GM19351 (cell line): ENCODE results near the gene U2AF1L4.
A peak's percentile ranks its signal among the peaks of the same experiment; 100 is the strongest.

Experiments used
- ATAC-seq: cut with Tn5 transposase; IDR thresholded peaks from one replicate; pipeline ENCODE4 v1.9.1; 2021; ENCODE audit warnings: mild to moderate bottlenecking, moderate library complexity; ENCODE audit not compliant: unreplicated experiment

U2AF1L4 gene

GRCh38 chr19:35714601-35715354 is 30.4 kb downstream of the U2AF1L4 start:
- no peak for ATAC-seq

DNA sequence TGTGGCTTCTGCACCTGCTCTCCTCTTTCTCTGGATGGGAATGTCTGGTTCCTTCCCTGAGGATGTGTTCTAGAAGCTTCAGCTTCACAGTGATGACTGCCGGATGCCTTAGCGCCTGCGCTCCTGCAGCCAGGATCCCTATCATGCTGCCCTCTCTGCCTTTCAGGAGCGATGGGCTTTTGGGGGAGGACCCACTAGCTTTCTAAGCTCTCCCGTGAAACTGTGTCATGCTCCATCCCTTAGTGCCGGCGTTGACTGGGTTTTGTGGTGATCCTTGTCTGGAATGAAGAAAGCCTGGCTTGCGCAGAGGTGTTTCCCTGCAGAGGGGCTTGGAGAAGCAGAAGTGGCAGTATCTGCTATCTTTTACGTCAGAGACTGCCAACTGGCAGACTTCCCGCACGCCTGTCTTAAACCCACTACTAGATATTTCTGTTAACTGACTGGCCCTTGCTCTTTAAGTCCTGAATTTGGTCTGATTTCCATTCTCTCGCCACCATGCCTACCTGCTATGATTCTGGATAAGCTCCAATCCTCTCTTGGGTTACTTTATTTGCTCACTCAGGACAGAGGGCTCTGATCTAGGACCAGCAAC is 31.2 kb downstream of the U2AF1L4 start:
- ATAC-seq, result no peak

DNA sequence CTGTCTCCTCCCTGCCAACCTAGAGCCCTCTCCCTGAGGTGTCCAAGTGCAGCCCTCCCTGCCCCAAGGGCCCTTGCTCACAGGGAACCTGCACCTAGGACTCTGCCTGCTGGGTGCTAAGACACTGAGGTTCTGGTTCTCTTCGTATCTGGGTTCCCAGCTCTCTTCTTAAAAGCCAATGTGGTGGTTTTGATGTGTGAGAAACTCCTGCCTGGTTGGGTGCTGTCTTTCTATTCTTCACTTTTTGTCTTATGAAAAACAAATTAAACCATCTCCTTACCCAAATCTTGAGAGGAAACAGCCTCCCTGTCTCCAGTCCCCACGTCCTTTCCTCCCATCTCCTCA is 31.7 kb downstream of the U2AF1L4 start:
- no peak for ATAC-seq

DNA sequence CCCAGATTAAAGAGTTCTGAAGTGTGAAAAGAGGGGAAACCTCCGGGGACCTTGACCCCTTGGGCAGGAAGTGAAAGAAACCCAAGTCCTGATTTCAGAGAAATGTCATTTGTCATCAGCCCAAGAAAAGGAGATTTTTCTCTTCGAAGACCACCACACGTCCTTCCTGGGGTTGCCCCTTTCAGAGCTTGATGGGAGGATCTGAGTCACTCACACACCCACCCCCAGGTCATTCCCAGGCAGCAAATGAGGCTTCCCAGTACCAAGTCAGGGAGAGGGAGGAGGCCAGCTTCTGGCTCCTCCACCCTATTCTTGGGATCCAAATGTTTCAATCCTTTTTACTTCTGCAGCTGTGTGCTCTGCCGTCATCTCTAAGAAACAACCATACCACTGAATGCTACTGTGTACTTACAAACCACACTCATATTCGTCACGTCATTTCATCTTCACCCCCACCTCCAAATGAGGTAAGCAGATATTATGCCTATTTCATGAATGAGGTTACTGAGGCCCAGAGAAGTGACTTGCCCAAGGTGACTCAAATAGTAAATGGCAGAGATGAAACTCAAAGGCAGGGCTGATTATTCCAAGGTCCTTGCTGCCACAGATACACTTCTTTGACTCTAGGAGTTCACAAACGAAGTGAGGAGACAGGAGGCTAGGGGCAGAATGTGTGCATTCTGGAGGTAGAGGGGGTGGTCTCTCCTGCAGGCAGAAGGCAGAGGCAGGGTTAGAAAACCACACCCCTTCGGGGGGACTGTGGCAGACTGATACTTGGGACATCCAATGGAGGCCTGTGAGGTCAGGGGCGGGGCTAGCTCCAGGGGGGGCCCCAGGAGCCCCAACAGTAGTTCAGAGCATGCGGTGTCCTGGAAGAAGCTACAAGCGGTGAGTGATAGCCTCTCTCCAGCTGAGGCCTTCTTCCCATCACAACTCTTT is 32.4 kb downstream of the U2AF1L4 start:
- ATAC-seq, result peak; percentile 22

DNA sequence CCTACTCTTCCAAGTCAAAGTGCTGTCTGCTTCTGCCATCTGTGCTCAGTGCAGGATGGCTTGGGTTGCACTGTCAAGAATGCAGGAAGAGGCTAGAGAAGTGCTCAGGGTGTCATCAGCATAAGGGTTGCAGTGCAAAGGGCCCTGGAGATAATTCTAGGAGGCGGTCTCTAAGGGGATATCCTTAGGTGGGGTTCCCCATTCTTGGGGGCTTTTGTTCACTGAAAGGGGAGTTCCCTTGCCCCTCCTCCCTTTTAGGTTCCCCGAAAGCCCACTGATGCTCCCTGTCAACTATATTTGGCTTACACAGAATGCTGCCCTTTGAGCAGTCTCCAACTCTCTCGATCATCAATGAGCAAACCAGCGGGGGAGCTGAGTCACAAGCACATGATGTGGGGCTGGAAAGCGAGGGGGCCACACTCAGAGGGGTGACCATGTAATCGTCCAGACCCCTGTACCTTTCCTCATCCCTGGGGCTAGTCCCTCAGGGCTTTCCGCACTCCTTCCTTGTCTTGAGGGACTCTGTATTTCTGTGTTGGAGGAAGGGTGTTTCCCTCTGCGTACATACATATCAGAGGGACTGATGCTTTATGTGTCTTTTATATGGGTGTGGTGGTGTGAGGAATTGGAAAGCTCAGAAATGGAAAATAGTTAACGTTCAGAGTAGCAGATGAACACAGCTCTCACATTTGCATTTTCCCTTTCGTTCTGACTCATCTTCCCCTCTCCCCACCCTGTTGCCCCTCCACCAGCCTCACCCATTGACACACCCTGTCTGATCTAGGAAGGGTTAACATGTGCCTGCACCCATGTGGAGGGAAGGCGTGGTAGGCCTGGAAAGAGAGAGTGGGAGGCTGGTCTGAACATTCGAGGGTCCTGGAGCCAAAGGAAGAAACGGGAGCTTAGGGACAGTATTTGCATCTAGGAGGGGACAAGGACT is 34.2 kb downstream of the U2AF1L4 start:
- no peak for ATAC-seq

DNA sequence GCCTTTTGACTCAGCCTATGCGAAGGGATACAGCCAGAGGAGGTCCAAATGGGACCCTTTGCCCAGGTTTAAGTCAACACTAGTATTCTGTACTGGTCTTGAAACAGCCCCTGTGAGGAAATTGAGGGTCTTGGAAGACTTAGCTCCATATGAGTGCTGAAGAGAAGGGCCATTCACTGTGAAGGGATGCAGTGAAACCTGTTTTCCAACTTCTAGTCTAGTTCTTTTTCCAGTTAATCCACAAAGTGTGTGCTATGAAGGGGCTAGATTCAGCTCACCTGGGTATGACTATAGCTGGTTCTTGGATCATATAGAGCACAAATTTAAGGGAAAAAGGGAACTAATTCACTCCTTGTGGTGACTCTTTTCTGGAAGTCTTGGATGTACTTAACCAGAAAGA is 36.8 kb downstream of the U2AF1L4 start:
- ATAC-seq, result no peak

GRCh38 chr19:35704218-35704617 is 41.0 kb downstream of the U2AF1L4 start, which contains the start of gene ZBTB32:
Gene ZBTB32 (plus strand): TSS chr19:35704558. CDS start chr19:35714627, 10,069 bp downstream.
- ATAC-seq, result no peak

- no peak for ATAC-seq
Measured at GRCh38 chr19:35703343-35703742, 41.9 kb downstream of the U2AF1L4 start.

DNA sequence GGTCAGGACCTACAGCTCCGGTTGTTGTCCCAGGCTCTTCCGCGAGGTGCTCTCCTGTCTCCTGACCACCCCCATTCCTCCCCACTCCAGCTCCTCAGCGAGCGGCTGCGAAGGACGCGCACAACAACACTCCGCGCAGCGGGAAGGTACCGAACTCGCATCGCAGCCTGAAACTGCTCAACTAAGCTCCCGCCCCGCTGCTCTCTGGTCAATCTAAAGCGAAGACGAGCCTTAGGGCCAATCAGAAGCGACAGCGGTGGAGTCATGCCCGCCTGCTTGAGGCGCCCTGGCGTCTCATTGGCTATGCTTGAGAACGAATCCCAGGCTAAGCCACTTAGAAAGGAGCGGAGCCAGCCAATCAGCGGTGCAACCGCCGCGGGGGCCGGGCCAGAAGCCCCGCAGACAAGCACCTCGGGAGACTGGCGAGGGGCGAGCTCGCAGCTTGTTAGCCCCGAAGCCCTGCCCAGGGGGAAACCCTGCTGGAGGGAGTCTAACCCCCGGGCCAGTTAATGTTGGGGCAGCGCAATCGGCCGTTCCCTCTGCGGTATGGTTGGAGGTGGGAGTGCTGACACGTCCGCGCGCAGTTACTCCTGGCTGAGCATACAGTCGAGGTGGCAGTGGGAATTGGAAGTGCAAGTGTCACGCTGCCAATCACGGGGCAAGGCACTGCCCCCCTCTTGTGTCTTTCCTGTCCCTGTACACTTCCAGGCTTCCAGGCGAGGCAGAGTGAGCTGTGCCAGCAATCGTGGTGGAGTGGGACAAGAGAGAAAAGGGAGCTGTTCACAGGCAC is 42.8 kb downstream of the U2AF1L4 start:
- peak; percentile 95 for ATAC-seq

- no peak for ATAC-seq
Measured at GRCh38 chr19:35696835-35697234, 48.4 kb downstream of the U2AF1L4 start.

DNA sequence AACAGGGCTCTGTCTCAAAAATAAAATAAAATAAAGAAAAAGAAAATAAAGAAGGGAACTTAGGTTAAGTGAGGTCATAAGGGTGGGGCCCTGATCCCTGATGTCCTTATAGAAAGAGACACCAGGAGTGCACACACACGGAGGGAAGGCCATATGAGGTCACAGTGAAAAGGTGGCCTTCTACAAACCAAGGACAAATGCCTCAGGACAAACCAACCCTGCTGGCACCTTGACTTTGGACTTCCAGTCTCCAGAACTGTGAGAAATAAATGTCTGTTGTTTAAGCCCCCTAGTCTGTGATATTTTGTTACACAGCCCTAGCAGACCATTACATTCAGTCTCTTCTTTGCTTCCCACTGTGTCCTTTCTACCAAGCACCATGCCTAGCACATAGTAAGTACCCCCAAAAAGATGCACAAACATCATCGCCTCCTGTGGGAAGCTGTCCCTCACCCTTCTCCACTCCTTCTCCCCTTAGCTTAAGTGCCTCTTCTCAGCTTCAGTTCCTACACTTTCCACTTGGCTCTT is 49.3 kb downstream of the U2AF1L4 start:
- no peak for ATAC-seq

DNA sequence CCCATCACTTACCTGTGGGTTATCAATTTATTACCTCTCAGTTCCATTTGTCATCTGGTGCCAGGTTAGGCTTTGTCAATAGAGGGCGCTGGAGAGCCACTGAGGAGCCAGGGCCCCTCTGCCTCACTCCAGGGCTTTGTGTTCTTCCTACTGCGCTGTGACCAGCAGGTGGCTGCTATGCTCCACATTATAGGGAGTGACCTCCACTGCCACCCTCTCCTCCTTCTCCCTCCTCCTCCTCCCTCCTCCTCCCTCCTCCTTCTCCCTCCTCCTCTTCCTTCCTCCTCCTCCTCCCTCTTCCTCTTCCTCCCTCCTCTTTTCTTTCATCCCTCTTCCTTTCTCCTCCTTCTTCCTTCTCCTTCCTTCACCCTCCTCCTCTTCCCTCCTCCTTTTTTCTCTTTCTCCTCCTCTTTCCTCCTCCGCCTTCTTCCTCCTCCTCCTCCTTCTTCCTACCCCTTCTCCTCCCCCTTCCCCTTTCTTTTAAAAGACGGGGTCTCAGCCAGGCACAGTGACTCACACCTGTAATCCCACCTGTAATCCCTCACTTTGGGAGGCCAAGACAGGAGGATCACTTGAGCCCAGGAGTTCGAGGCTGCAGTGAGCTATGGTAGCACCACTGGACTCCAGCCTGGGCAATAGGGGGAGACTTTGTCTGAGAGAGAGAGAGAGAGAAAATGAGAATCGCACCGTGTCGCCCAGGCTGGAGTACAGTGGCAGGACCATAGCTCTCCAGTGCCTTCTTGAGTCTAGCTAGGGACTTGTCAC is 51.2 kb downstream of the U2AF1L4 start:
- peak; percentile 67 for ATAC-seq

- ATAC-seq, result no peak
Measured at GRCh38 chr19:35693422-35693821, 51.8 kb downstream of the U2AF1L4 start.
